Common myeloid progenitor, CD34-positive (primary cell): ENCODE measurements around the gene DENND5B.

Experiments
- CTCF ChIA-PET: fragments of 350-600 bp; sonication (Branson Sonifier 250); formaldehyde crosslinking; loops from one replicate; lab custom pipeline; 2021; ENCODE audit warnings: antibody characterized with exemption; lab: Charles Lee
- POLR2A ChIA-PET: fragments of 350-600 bp; sonication (Branson Sonifier 250); formaldehyde crosslinking; loops from one replicate; lab custom pipeline; 2021; ENCODE audit warnings: antibody characterized with exemption; lab: Charles Lee
- DNase-seq, 3 donors: peaks; one replicate each; pipeline versions ENCODE4 v3.0.0 to v3.0.0-alpha.2; 2013
- H3K27ac ChIP-seq, 2 experiments: 1 replicate in 1 of 2; 2 replicates in 1 of 2; pipeline ENCODE4 v1.7.0; 2013; ENCODE audit warnings: inconsistent platforms in 2 of 2, low read length in 2 of 2, mild to moderate bottlenecking in 2 of 2, low read depth in 1 of 2, moderate library complexity in 1 of 2; ENCODE audit not compliant: severe bottlenecking in 2 of 2, insufficient read depth in 1 of 2, poor library complexity in 1 of 2
- H3K27me3 ChIP-seq, 5 experiments: replicated peaks in 2 of 5; 1 replicate in 3 of 5; 2 replicates in 2 of 5; pipeline versions ENCODE4 v1.6.1 to v1.7.0; 2013; ENCODE audit warnings: low read length in 4 of 5, mild to moderate bottlenecking in 2 of 5, moderate library complexity in 2 of 5, inconsistent platforms in 1 of 5; ENCODE audit not compliant: insufficient read depth in 5 of 5, control insufficient read depth in 4 of 5
- H3K36me3 ChIP-seq, 4 experiments: 1 replicate in 2 of 4; 2 replicates in 2 of 4; pipeline versions ENCODE4 v1.6.1 to v1.7.0; 2013; ENCODE audit warnings: low read length in 3 of 4, control low read depth in 1 of 4, mild to moderate bottlenecking in 1 of 4; ENCODE audit not compliant: control insufficient read depth in 4 of 4, insufficient read depth in 4 of 4
- H3K4me1 ChIP-seq, 4 experiments: 1 replicate in 3 of 4; 2 replicates in 1 of 4; pipeline versions ENCODE4 v1.6.1 to v1.7.1; 2013; ENCODE audit warnings: low read length in 3 of 4, mild to moderate bottlenecking in 3 of 4, control low read depth in 1 of 4, inconsistent platforms in 1 of 4, moderate library complexity in 1 of 4; ENCODE audit not compliant: control insufficient read depth in 4 of 4, insufficient read depth in 4 of 4; ENCODE audit errors: control extremely low read depth in 1 of 4
- H3K4me3 ChIP-seq, 7 experiments: 1 replicate in 4 of 7; 2 replicates in 3 of 7; pipeline versions ENCODE4 v1.5.1 to v1.7.0; 2013; ENCODE audit warnings: mild to moderate bottlenecking in 7 of 7, low read length in 6 of 7, moderate library complexity in 6 of 7, inconsistent platforms in 2 of 7, low read depth in 2 of 7, control low read depth in 1 of 7; ENCODE audit not compliant: insufficient read depth in 4 of 7, control insufficient read depth in 1 of 7; ENCODE audit errors: extremely low read depth in 1 of 7
- H3K9me3 ChIP-seq, 5 experiments: 1 replicate in 4 of 5; 2 replicates in 1 of 5; pipeline versions ENCODE4 v1.6.1 to v1.7.1; 2013; ENCODE audit warnings: low read length in 4 of 5, mild to moderate bottlenecking in 2 of 5, inconsistent platforms in 1 of 5, low read depth in 1 of 5, moderate library complexity in 1 of 5; ENCODE audit not compliant: control insufficient read depth in 4 of 5, insufficient read depth in 2 of 5; ENCODE audit errors: control extremely low read depth in 1 of 5
- WGBS: methylation state at CpG from one replicate; pipeline ENCODE4 v1.1.5; 2013; ENCODE audit not compliant: insufficient coverage; 5-methylcytosine and 5-hydroxymethylcytosine counted together

DENND5B gene

GRCh38 chr12:31339831-31340622 lies 250.9 kb downstream of the DENND5B start:
- Histone ChIP-seq H3K36me3 (no peaks in the 10 kb centered on the region), H3K27me3 (no peaks in the 10 kb centered on the region), H3K4me1 (peaks cover 0 to 5% (median 0%) of the 10 kb centered on the region in 4 experiments), H3K4me3 (no peak overlapping the region), H3K27ac (no peak overlapping the region), H3K9me3 (no peaks in the 10 kb centered on the region)
- CTCF ChIA-PET, result no interaction called here
- no peak for DNase-seq
- WGBS, result 97% methylated on average over 7 of the region's 10 CpGs
- POLR2A ChIA-PET, result no interaction called here

GRCh38 chr12:31337952-31338351 lies 253.0 kb downstream of the DENND5B start:
- no peak for DNase-seq
- Histone ChIP-seq H3K27me3 (no peaks in the 10 kb centered on the region), H3K36me3 (no peaks in the 10 kb centered on the region), H3K4me1 (peaks cover 0 to 5% (median 0%) of the 10 kb centered on the region in 4 experiments), H3K9me3 (no peaks in the 10 kb centered on the region), H3K4me3 (no peak overlapping the region), H3K27ac (no peak overlapping the region)
- CTCF ChIA-PET, result interaction anchor here (0.6 to 1.6 kb wide), 6 partner anchors 8 to 221 kb away, joined by 3 to 5 read pairs (median 3); no protein-coding TSS in a partner anchor
- POLR2A ChIA-PET, result no interaction called here
- no CpG with 5 or more reads among the region's 4 CpGs for WGBS
